NCI-H2196 (cell line): ENCODE measurements around the gene ULK1.
"Not testable (repeated sequence)": the region's sequence is repeated elsewhere in the genome, so short reads cannot be mapped to it uniquely, and the experiment has no call there.

Source experiments
- DNase-seq: peaks from one replicate; lab custom pipeline; 2025; ENCODE audit not compliant: unreplicated experiment; lab: John Stamatoyannopoulos, UW

Gene ULK1

GRCh38 chr12:131941116-131941986 is 46.9 kb downstream of the ULK1 start:
- no peak for DNase-seq

DNA sequence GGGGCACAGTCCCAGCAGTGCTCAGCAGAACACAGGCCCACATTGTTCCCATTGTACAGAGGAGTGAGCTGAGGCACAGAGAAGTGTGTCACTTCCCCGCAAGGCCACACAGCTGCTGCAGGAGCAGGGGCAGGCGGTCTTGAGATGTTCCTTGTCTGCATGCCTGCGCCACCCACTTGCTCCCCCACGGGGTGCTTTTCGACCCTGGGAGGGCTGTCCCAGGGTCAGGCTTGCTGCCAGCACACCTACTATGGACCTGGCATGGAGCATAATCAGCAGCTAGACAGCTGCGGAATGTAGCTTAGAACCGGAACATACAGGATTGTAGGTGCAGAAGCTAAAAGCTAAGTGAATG is 47.5 kb downstream of the ULK1 start:
- DNase-seq, result no peak

DNA sequence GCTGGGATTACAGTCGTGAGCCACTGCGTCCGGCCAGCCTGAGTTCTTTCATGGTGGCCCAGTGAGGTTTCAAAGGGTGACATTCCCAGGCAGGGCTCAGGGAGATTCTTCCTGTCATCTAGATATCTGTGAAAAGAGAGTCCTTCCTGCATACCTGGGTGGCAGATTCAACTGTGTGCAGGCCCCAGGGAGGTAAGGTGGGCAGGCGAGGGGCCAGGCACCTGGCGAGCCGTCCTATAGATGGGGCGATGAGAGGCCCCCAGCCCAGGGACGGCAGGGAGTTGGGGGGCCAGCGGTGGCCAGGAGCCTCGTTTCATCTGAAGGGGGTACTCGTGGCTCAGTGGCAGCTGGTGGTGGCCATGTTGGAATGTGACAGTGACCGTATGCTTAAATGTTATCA is 48.2 kb downstream of the ULK1 start:
- no peak for DNase-seq

GRCh38 chr12:131943389-131943788 is 49.0 kb downstream of the ULK1 start:
- no peak for DNase-seq

DNA sequence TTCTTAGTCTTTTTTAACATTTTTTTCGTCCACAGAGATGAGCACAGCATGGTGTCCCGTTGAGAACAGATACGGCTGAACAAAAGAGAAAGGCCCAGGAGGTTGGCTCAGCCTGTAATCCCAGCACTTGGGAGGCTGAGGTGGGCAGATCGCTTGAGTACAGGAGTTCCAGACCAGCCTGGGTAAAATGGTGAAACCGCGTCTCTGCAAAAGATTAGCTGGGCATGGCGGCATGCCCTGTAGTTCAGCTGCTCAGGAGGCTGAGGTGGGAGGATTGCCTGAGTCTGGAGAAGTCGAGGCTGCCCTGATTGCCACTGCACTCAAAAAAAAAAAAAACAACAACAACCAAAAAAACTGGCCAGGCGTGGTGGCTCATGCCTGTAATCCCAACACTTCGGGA is 49.5 kb downstream of the ULK1 start:
- DNase-seq, result no peak

DNA sequence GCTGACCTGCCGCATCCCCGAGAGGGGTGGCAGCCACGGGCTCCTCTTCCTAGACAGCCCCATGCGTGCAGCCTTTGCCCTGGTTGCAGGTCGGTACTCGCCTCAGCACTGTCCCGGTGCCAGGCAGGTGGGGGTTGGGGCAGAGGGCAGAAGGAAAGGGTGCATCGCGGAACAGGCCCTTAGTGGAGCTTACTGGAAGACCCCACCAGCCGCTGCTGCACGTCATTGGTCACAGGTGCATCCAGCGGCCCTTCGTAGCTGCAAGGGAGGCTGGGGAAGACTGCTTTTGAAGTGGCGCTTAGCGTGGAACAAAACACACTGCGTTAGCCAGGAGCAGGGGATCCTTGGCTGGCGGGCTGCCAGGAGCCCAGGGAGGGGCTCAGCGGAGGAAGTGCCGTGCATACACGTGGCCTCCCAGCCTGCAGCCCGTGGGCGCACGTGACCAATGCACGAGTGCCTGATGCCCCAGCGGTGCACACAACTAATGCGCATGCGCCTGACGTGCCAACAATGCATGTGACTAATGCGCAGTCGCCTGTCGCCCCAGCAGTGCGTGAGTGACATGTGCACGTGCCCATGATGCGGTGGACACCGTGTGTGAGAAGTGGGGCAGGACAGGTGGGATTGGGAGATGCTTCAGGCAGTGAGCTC is 50.3 kb downstream of the ULK1 start:
- DNase-seq, result no peak

- no peak for DNase-seq
These were observed 52.3 kb downstream of the ULK1 start for GRCh38 chr12:131946757-131947156.

DNA sequence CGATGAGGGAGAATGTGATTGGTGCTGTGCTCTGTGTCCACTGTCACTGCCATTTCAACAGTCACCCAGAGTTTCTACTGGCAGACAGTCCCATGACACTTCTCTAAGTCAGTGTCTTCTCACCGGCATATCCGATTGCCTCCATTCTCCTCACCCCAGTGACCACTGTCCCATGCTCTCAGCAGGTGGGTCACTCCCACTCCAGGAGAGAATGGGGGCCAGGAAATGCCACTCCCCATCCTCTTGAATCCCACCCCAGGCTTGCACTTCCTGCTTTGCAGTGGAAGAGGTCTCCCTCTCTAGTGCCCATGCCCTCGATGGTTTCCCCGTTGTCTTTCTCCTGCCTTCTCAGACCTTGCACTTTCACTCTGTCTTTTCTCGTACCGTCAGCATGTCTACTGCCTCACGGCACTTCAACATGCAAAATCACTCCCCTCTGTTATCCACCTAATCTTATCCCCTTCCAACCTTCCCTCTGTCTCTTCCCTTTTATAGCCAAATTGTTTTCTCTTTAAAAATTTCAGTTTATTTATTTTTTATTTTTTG is 53.1 kb downstream of the ULK1 start:
- DNase-seq, result no peak

- no peak for DNase-seq
These were observed 53.8 kb downstream of the ULK1 start for GRCh38 chr12:131948166-131948712.

DNA sequence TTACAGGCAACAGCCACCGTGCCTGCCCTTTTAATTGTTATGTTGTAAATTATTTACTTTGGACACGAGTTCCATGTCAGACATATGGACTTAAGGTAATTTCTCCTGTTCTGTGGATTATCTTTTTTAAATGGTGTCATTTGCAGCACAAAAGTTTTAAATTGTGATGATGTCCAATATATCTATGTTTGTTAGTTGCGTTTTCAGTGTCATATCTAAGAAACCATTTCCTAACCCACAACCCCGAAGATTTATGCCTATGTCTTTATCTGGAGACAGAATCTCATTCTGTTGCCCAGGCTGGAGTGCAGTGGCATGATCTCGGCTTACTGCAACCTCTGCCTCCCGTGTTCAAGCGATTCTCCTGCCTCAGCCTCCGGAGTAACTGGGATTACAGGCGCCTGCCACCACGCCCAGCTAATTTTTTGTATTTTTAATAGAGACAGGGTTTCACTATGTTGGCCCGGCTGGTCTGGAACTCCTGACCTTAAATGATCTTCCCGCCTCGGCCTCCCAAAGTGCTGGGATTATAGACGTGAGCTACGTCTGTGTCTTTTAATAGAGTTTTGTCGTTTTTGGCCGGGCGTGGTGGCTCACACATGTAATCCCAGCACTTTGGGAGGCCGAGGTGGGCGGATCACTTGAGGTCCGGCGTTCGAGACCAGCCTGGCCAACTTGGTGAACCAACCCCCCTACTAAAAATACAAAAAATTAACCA is 54.5 kb downstream of the ULK1 start:
- DNase-seq, result not testable (repeated sequence)

DNA sequence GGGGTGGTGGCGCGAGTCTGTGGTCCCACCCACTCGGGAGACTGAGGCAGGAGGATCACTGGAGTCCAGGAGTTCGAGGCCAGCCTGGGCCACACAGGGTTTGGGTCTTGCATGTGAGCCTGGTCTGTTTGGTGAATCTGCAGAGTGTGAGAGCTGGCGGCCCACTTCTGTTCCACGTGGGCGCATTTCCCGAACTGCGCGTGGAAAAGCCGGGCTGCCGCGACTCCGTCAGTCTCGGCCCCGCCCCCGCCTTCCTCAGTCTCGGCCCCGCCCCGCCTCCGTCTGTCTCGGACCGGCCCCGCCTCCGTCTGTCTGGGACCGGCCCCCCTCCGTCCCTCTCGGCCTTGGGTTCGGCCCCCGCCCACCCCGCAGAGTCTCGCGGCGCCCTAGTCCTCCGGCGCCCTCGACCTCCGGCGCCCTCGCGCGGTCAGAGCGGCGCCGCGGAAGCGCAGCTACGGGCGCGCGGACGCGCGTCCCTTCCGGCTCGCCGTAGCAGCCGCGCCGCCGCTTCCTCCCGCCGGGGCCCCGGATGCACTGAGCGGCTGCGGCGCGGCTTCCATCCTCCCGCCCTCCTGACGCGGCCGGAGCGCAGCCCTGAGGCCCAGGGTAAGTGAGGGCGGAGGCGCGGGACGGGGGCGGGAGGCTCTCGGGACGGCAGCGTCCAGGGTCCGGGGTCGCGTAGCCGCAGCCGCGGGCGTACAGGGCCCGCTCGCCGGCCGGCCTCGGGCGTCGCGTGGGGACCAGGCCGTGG is 55.2 kb downstream of the ULK1 start, which contains the start of gene EP400:
TSS of gene EP400 (plus strand) at position 512 of the 751 bp plus-strand sequence. CDS start 10,678 bp downstream, outside the sequence.
- peak; percentile 96 for DNase-seq

DNA sequence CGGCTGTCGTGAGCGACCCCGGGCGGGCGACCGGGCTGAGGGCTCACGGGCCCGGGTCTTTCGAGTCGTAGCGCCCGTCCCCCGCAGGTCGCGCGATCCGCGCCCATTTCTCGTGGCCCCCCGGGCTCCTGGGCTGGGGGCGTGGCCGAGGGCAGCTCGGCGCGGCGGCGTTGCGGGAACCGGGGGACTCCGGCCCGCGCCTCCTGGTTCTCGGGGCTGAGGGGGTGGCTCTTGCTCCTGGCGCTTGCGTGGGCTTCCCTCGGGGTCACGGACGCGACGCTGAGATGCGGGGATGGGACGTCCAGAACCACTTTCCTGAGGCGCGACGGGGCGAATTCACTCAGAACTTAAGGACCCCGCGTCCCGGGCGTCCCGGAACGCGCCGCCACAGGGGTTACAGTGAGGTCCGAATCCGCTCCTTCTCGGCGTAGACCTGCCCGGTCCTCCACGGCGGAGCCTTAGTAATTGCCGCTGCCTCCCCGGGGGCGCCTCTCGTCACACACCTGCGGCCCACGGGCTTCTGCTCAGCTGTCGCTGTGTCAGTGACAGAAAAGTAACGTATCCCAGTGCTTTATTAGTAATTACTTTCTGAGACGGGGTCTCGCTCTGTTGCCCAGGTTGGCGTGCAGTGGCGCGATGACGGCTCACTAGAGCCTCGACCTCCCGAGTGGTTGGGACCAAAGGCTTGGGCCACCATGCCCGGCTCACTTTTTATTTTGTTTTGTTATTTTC is 55.9 kb downstream of the ULK1 start:
- no peak for DNase-seq

GRCh38 chr12:131953810-131954209 is 59.4 kb downstream of the ULK1 start:
- not testable (repeated sequence) for DNase-seq

DNA sequence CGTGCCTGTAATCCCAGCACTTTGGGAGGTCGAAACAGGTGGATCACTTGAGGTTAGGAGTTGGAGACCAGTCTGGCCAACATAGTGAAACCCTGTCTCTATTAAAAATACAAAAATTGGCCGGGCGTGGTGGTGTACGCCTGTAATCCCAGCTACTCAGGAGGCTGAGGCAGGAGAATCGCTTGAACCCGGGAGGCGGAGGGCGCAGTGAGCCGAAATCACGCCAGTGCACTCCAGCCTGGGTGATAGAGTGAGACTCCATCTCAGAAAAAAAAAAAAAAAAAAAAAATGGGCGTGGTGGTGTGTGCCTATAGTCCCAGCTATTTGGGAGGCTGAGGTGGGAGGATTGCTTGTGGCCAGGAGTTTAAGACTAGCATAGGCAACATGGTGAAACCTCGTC is 60.0 kb downstream of the ULK1 start:
- not testable (repeated sequence) for DNase-seq

DNA sequence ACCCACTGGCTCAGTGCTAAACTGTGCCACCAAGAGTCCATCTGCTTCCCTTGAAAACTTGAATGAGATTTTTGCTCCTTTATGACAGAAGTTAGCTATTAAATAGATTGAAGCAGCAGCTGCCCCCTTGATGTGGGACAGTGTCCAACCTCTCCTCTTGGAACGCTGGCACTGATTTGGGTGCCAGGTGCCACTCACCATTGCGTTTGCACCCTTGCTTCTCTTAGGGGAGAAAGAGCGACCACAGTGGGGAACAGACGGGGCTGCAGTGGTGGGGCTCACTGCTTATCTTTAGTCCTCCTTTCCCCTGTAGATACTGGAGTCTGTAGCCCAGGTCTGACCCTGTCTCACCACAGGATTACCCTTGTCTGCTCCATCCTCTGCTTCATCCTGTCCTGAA is 64.7 kb downstream of the ULK1 start:
- DNase-seq, result no peak

DNA sequence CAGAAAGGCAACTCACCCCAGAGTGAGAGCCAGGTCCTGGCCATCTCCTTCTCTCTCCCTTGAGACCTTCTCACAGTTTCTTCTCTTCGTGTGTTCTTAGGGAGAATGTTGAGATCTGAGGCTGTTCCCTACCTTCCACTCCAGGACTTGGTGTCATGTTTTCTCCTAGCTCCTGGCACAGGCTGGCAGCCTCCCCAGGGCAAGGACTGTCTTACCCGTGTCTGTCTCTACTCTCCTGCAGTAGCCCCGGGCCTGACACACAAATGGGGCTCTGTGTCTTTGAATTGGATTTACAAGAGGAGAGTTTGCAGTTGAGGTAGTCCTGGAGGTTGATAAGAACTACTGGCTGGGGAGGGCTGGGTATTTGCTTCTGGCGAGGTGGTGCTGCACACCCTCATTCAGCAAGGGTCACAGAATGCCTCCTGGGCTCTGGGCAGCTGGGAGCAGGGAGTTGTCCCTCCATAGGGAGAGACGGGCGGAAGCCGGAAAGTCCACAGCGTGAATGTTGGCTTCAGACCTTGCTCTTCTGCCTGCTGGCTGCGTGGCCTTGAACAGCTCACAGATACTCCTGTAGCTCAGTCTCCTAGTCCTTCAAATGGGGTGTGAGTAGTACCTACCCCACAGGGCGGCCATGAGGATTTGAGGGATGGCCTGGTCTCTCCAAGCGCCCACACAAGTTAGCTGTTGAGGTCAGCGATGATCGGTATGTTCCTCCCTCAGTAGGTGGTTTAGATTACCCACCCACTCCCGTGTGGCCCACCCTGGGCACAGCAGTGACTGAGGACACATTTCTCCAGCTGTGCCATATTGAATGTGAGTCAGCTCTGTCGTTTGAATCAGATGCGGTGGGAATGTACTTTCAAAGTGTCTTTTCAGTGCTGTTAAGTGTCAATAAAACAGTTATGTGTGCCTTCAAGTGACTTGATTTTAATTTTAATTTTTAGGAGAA is 65.5 kb downstream of the ULK1 start:
- DNase-seq, result no peak

DNA sequence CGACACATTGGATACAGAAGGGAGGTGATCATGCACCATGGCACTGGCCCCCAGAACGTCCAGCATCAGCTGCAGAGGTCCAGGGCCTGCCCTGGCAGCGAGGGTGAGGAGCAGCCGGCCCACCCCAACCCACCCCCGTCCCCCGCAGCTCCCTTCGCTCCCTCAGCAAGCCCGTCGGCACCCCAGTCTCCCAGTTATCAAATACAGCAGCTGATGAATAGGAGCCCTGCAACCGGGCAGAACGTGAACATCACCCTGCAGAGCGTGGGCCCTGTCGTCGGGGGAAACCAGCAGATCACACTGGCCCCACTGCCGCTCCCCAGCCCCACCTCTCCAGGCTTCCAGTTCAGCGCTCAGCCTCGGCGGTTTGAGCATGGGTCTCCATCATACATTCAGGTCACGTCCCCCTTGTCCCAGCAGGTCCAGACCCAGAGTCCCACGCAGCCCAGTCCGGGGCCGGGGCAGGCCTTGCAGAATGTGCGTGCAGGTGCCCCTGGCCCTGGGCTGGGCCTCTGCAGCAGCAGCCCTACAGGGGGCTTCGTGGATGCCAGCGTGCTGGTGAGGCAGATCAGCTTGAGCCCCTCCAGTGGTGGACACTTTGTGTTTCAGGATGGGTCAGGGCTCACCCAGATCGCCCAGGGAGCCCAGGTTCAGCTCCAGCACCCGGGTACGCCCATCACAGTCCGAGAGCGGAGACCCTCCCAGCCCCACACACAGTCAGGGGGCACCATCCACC is 66.3 kb downstream of the ULK1 start:
- not testable (repeated sequence) for DNase-seq

- not testable (repeated sequence) for DNase-seq
These were observed 66.9 kb downstream of the ULK1 start for GRCh38 chr12:131961328-131961727.
